GM18517 (cell line): ENCODE measurements around the gene ELP2.

Source experiments
- ATAC-seq: cut with Tn5 transposase; IDR thresholded peaks from one replicate; pipeline ENCODE4 v1.9.1; 2021; ENCODE audit warnings: mild to moderate bottlenecking, moderate library complexity; ENCODE audit not compliant: unreplicated experiment

Gene ELP2

GRCh38 chr18:36124841-36125240 is 4.9 kb upstream of the ELP2 start:
- ATAC-seq: no peak

- ATAC-seq: no peak
Measured at GRCh38 chr18:36126668-36127067, 3.0 kb upstream of the ELP2 start.

- ATAC-seq: no peak
Measured at GRCh38 chr18:36127836-36128529, 1.7 kb upstream of the ELP2 start.

- ATAC-seq: no peak
Measured at GRCh38 chr18:36128530-36128870, 1.2 kb upstream of the ELP2 start.

- no peak for ATAC-seq
Measured at GRCh38 chr18:36128907-36129299, 796 bp upstream of the ELP2 start.

GRCh38 chr18:36130039-36130831 is 536 bp downstream of the ELP2 start:
- ATAC-seq: peak; percentile 22

GRCh38 chr18:36130883-36131653 is 1.4 kb downstream of the ELP2 start:
- ATAC-seq: no peak

- ATAC-seq: no peak
Measured at GRCh38 chr18:36131692-36132483, 2.2 kb downstream of the ELP2 start.

GRCh38 chr18:36132756-36133155 is 3.1 kb downstream of the ELP2 start:
- ATAC-seq: no peak

- ATAC-seq: no peak
Measured at GRCh38 chr18:36135264-36135663, 5.6 kb downstream of the ELP2 start.

GRCh38 chr18:36139245-36139644 is 9.5 kb downstream of the ELP2 start:
- ATAC-seq: no peak

- no peak for ATAC-seq
Measured at GRCh38 chr18:36141576-36141975, 11.9 kb downstream of the ELP2 start.

GRCh38 chr18:36142751-36143150 is 13.1 kb downstream of the ELP2 start:
- ATAC-seq: no peak

- no peak for ATAC-seq
Measured at GRCh38 chr18:36143391-36143790, 13.7 kb downstream of the ELP2 start.

- ATAC-seq: peak; percentile 91
Measured at GRCh38 chr18:36149514-36150289, 20.0 kb downstream of the ELP2 start.

GRCh38 chr18:36152781-36153180 is 23.1 kb downstream of the ELP2 start:
- ATAC-seq: no peak

- ATAC-seq: no peak
Measured at GRCh38 chr18:36153203-36153602, 23.5 kb downstream of the ELP2 start.

GRCh38 chr18:36153771-36154170 is 24.1 kb downstream of the ELP2 start:
- no peak for ATAC-seq

GRCh38 chr18:36155851-36156757 is 26.4 kb downstream of the ELP2 start:
- ATAC-seq: no peak
